ENCODE data around the gene PRKACB.
"Not testable (repeated sequence)": the region's sequence is repeated elsewhere in the genome, so short reads cannot be mapped to it uniquely, and the experiment has no call there.

PRKACB gene

DNA sequence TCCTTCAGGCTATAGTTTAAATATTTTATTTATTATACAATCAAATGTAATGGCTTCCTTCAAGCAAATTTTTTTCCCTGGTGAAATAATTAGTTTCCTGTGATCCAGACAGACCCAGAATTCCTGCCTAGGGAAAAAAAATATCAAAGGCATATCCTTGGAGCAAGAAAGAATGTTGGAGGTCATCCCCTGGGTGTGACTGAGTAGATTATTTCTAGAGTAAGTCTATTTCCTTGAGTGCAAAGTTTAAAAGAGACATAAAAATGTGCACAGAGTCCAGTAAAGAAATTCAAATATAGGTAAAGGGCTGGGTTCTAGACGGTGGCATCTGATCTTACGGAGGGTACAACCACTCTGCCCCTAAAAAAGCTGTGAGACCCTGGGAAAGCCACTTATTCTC, 125.2 kb downstream of the PRKACB start:
- no peak for DNase-seq (ENCODE audit: low read depth)

DNA sequence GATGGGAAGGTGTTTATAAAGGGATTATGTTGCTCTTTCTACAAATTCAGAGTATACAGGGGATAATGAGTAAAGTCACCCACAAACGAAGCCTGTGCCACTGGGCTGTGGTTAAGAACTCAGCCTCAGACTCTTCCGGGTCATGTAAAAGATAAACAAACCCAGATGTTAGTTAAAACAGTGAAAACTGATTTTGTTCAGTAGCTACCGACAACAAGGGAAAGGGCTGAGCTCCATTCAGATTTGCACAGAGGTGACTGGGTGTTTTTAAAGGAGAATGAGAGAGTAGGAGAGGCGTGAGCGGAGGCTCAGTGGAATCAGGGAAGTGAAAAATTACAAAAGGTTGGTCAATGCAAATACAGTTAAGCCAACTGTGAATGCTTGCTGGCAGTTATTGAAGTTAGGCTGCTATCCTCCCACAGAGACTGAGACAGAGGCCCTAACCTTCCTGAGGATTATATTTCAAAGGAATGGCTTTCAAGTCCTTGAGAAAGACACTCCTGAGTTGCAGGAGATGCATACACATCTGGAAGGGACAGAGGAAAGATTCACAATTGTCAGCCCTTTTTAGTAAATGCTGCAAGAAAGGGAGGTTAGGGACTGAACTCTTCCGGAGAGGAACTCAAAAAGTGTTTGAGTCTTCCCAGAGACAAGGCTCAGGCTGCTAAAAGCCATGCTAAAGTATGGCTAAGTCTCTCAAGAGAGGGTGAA, 127.5 kb downstream of the PRKACB start:
- no peak for DNase-seq (ENCODE audit: low read depth)

DNA sequence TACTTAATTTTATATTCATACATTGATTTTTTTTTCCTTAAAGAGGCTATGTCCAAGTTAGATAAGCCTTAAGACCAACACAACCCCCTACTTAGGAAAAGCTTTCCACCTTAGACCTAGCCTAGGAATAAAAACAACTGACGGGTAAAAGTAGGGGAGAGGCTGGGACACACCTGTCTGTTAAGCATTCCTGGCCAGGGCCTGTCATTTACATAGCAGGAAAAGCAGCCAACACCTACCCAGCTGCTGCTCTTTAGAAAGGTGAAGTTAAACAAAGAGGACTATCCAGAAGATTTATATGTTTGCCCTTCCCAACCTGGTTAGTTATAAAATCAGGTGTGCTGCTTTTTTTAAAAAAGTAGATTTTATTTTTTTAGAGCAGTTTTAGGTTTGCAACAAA, 128.3 kb downstream of the PRKACB start:
- DNase-seq (ENCODE audit: low read depth): no peak

DNA sequence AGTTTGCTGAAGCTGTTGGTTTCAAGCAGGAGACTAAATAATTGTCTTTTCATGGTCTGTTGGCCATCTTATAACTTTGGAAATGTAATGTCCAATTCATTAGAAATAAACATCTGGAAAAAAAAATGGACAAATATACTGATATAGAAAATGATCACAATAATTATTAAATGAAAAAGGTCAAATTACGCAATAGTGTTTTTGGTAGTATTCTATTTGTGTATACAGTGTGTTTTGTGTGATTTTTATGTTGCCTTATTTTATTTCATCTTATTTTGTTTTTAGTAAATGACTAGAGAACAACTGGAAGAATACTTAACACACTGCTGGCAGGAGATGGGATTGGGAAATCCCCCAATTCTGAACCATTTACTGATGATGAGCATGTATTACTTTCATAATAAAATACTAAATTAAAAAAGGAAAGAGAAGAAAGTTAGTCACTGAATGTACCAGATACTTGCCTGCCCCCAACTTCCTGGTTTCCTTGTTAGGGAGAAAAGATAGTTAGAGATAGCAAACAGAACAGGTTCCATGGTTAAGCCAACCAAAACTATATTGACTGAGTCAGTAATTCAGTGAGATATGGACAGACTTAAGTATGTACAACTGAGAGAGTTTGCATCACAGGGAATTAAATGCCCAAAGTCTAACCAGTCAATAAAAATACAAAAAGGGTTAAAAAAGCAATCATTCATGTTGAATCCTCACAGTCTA, 133.4 kb downstream of the PRKACB start:
- no peak for DNase-seq (ENCODE audit: low read depth)

DNA sequence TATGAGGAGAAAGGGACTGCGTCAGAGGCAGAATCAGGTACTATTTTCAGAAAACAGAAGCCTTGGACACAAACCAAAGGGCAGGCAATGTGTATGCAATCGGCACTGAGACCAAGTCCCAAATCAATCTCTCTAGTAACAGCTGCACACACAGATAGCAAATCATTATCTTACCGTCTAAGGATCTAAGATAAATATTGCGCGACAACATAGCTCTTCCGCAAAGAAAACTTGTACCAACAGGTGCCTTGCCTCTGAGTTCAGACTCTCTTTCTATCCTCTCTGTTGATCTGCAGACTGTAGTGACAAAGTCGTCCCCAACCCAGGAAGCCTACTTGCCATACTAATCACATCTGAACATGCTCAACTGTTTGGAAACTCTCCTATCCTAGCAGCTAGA, 134.8 kb downstream of the PRKACB start:
- no peak for DNase-seq (ENCODE audit: low read depth)

DNA sequence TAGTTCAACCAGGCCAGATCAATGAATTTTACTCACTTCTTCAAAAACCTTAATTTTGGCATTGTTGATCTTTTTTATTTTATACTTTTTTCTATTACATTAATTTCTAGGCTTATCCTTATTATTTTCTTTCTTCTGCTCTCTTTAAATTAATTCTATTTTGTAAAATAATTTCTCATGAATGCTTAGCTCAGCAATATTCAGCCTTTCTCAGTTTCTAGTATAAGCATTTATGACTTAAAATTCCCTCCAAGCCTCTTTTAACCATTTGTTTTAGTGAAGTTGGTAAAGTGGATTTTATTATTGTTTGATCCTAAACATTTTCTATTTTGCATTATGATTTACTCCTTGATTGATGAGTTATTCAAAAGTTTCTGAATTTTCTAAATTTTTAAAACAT, 136.8 kb downstream of the PRKACB start:
- no peak for DNase-seq (ENCODE audit: low read depth)

DNA sequence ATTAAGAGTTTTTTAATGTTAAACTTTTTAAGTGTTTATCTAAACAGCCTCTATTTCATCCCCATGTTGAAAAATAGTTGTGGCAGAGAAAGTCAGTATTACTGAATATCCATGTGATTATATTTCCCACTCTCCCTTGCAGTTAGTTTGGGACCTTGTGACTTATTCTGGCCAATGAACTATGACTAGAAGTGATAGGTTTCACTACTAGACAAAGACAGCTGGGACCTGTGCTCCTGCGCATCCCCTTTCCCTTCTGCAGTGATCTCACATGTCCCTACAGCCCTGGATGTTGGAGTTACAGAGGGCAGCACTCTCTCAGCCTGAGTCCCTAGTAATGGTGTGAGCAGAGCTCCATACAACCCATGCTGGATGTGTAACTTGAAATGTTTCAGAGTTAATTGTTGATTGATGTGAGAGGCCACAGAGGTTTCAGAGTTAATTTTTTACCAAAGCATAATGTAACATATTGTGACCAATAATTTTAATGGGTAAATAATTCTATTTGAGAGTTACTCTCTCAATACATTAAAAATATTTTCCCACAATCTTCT, 138.8 kb downstream of the PRKACB start:
- DNase-seq (ENCODE audit: low read depth): no peak

DNA sequence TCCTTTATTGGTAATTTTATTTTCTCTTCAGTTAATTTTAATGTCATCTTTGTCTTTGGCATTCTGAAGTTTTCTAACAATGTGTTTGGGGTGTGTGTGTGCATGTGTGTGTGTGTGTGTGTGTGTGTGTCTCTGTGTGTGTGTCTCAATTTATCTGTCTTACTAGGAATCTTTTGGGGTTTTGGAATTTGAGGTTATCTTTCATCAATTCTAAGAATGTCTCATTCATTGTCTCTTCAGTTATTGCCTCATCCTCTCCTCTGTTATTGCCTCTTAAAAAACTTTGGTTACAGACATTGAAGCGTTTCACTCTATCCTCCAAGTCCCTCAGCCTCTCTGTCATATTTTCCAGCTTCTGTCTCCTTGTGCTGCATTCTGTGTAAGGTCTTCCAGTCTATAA, 139.3 kb downstream of the PRKACB start:
- no peak for DNase-seq (ENCODE audit: low read depth)

DNA sequence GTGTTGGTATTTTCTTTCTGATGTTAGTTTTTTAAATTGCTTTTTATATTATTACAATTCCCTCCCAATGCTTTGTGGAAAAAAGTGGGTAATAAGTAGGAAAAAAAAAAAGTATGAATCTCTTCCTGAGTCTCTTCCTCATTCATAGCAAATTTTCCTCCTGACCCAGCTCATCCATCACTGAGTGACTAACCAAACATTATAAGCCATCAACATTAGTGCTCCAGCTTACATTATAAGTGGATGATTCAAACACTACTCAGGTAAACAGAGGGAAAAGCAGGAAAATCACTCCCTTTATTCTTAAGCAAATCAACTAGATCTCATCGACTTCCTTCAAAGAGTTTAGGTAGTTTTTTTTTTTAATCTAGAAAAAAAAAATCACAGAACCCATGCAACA, 142.0 kb downstream of the PRKACB start:
- no peak for DNase-seq (ENCODE audit: low read depth)

DNA sequence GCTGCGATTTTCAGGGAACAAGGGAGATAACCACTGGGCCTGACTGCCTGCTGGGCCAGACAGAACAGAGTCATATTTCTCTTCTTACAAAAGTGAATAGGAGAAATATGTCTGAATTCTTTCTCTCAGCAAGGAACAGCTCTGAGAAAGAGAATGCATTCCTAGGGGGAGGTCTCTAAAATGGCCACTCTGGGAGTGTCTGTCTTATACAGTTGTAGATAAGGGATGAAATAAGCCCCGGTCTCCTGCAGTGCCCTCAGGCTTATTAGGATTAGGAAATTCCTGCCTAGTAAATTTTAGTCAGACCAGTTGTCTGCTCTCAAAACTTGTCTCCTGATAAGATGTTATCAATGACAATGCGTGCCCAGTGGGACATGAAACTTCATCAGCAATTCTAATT, 143.3 kb downstream of the PRKACB start:
- not testable (repeated sequence) for DNase-seq (ENCODE audit: low read depth)
